HL-60/S4 (cell line): ENCODE data around the gene EPYC.

Experiments used
- in situ Hi-C: fragments of 300-500 bp; cut with MboI; formaldehyde crosslinking; loops from 2 replicates; pipeline ENCODE4 v1.14.3; 2022; ENCODE audit warnings: low sequenced_read_pairs

EPYC gene

DNA sequence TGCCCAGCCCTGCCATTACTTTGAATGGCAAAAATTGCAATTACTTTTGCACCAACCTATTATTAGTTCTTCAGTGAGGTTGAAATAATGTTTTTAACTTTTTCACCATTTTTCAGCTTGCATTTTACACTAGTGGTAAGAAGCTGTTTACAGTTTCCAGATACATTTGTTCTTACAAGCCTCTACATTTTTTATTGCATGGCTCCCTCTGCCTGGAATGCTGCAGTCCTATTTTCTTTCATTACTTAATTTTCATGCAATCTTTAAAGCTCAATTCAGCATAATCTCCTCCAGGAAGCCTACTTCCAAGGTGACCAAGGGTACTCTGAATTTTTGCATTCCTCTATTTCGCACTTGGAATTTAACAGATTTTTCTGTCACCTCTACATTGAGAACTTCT lies 83.2 kb downstream of the EPYC start:
- in situ Hi-C loops, result no loop called here

DNA sequence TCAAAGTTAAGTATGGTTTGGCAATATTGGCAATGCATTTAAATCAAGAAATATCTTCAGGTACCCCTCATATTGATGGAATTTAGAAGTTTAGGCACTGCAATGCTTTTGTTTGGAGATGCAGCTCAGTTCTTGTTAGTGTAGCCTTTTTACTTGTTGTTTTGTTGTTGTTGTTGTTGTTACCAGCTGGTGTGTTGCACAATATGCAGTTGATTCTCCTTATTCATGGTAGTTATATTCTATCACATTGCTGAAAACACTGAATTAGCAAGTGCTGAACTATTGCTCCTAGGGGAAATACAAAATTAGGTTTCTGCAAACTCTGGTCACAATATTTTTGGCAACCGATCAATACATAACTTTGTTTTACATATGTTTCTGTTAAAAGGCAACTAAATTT lies 84.5 kb downstream of the EPYC start:
- in situ Hi-C loops, result no loop called here

DNA sequence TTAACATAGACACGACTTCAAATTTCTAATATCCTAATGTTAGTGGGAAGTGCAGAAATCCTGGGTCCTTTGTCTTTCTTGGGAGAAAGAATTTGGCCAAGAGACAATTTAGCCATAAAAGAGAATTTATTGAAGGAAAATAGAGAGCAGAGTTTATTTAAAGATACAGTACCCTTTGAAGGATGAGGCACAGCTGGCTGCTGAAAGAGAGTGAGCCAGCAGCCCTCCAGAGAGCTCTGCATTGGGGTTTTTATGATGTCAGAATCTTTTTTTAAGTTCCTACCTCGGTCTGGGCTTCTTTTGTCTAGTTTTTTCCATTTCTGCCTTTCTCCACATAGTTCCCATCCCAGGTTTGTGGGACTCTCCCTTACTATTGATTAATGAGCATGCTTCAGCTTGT lies 87.3 kb downstream of the EPYC start:
- in situ Hi-C loops, result no loop called here

GRCh38 chr12:90916516-90916915 lies 88.3 kb downstream of the EPYC start:
- in situ Hi-C loops, result no loop called here

DNA sequence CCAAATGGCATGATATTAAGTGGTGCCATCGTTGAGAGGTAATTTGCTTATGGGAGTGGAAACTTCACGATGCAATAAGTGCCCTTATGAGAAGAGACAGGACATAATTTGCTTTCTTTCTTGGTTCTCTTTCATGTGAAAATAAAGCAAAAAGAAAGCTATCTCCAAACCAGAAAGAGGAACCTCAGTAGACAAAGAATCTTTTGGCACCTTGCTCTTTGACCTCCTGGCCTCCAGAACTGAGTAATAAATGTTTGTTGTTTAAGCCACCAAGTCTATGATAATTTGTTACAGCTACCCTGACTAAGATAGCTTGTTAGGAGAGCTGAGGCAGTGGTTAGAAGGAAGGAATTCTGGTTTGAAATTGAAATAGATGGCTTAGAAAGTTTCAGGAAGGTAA lies 89.4 kb downstream of the EPYC start:
- in situ Hi-C loops, result no loop called here
